ENCODE data around the gene RPRD2.

DNA sequence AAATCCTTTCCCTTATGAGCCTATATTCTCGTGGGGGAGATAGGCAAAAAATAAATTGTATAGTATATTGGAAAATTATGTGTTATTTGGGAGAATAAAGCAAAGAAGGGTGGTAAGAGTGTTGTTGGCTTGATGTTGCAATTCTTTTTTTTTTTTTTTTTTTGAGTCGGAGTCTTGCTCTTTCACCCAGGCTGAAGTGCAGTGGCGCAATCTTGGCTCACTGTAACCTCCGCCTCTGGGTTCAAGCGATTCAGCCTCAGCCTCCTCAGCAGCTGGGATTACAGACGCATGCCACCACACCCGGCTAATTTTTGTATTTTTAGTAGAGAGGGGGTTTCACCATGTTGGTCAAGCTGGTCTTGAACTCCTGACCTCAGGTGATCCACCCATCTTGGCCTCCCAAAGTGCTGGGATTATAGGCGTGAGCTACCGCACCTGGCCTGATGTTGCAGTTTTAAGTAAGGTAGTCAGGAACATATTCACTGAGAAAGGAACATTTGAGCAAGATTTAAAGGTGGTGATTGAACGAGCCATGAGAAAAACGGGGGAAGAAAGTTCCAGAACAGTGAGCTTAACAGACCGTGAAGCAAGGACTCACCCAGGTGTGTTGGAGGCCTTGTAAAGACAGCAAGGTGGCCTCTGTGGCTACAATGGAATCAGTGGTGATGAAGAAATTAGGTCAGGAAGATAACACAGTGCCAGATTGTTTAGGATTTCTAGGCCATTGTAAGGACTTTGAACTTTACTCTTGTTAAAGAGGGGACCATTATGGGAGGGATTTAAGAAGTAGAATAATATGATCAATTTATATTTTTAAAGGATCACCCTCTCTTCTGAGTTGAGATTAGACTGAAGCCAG, 45.8 kb downstream of the RPRD2 start:
- TF ChIP-seq YY1 (IDR thresholded peaks at IDR 0.05; ENCODE audit: insufficient read depth, insufficient read length) (no peak), ZNF274 (IDR thresholded peaks at IDR 0.05; ENCODE audit: low read depth, low read length) (no peak), SUZ12 (IDR thresholded peaks at IDR 0.05; ENCODE audit: extremely low read depth, insufficient read depth, insufficient read length) (no peak)
